HepG2 (cell line): ENCODE measurements around the gene PRSS27. TPM values are rescaled to one million over a fixed set of nuclear protein-coding genes. Genes with fewer than 3 reads are reported as not detected.

Source experiments
- ARID2 ChIP-seq: sonication (generic); formaldehyde crosslinking; IDR thresholded peaks from 2 replicates; pipeline ENCODE4 v1.8.1; 2022; ENCODE audit warnings: mild to moderate bottlenecking, missing genetic modification reagents, borderline replicate concordance
- FIP1L1 ChIP-seq: fragments of 200-400 bp; formaldehyde crosslinking; IDR thresholded peaks from 2 replicates; pipeline ENCODE4 v1.6.1; 2018; ENCODE audit warnings: low read depth, mild to moderate bottlenecking, low read length, moderate library complexity, borderline replicate concordance; ENCODE audit not compliant: insufficient read depth
- FOSL2 ChIP-seq: sonication (generic); formaldehyde crosslinking; IDR thresholded peaks from 2 replicates; pipeline ENCODE4 v1.4.0; 2020; ENCODE audit warnings: missing genetic modification reagents
- MBD4 ChIP-seq: IDR thresholded peaks from 2 replicates; pipeline ENCODE4 v1.6.1; 2012; ENCODE audit warnings: low read length, inconsistent platforms, borderline replicate concordance
- MZF1 ChIP-seq: sonication (generic); formaldehyde crosslinking; IDR thresholded peaks from 2 replicates; pipeline ENCODE4 v1.8.1; 2023; ENCODE audit warnings: mild to moderate bottlenecking, missing genetic modification reagents, borderline replicate concordance
- NFAT5 ChIP-seq: sonication (generic); formaldehyde crosslinking; IDR thresholded peaks from 2 replicates; pipeline ENCODE4 v1.4.0; 2020; ENCODE audit warnings: missing genetic modification reagents
- RELA ChIP-seq: sonication (generic); formaldehyde crosslinking; IDR thresholded peaks from 2 replicates; pipeline ENCODE4 v1.4.0; 2020; ENCODE audit warnings: missing genetic modification reagents
- SIX4 ChIP-seq: sonication (generic); formaldehyde crosslinking; IDR thresholded peaks from 2 replicates; pipeline ENCODE4 v1.4.0; 2020; ENCODE audit warnings: missing genetic modification reagents
- SMAD3 ChIP-seq: sonication (generic); formaldehyde crosslinking; IDR thresholded peaks from 2 replicates; pipeline ENCODE4 v1.4.0; 2020; ENCODE audit warnings: missing genetic modification reagents
- ZBTB3 ChIP-seq: sonication (generic); formaldehyde crosslinking; IDR thresholded peaks from 2 replicates; pipeline ENCODE4 v1.4.0; 2020; ENCODE audit warnings: low read depth, mild to moderate bottlenecking, moderate library complexity, missing genetic modification reagents, borderline replicate concordance
- ZBTB8A ChIP-seq: sonication (generic); formaldehyde crosslinking; IDR thresholded peaks from 2 replicates; pipeline ENCODE4 v1.4.0; 2020; ENCODE audit warnings: mild to moderate bottlenecking, low read depth, missing genetic modification reagents, borderline replicate concordance
- ZNF337 ChIP-seq: sonication (generic); formaldehyde crosslinking; IDR thresholded peaks from 2 replicates; pipeline ENCODE4 v1.5.1; 2020; ENCODE audit warnings: missing genetic modification reagents, low read depth, mild to moderate bottlenecking, borderline replicate concordance
- ZZZ3 ChIP-seq: sonication (generic); formaldehyde crosslinking; IDR thresholded peaks from 2 replicates; pipeline ENCODE4 v1.4.0; 2020; ENCODE audit warnings: missing genetic modification reagents, mild to moderate bottlenecking, borderline replicate concordance
- polyA plus RNA-seq, 8 experiments: library from polyadenylated mRNA; depleted of rRNA in 3 of 8; stranded (reverse) in 7 of 8; unstranded in 1 of 8; fragments of >200 nt; fragmentation: Illumina TruSeq in 4 of 8; extraction: Trizol in 4 of 8; gene quantifications; 2 replicates each; pipeline versions ENCODE4 v1.2.1 to v1.2.3, GENCODE V29; 2011 to 2016; ENCODE audit warnings: low read depth in 4 of 8, missing spikeins in 1 of 8, mixed read lengths in 1 of 8; ENCODE audit not compliant: insufficient read depth in 1 of 8
- total RNA-seq, 5 experiments: library from RNA; depleted of rRNA; stranded (reverse); fragments of >200 nt; fragmentation: Illumina TruSeq; extraction: Trizol; gene quantifications; 2 replicates each; pipeline ENCODE4 v1.2.3, GENCODE V29; 2016; ENCODE audit warnings: low read depth in 1 of 5
- TF ChIP-seq, protein P1 (sequence below): sonication (generic); formaldehyde crosslinking; conservative IDR thresholded peaks from 2 replicates; pipeline ENCODE4 v1.8.0; 2022; ENCODE audit warnings: mild to moderate bottlenecking, moderate library complexity, missing genetic modification reagents
- TF ChIP-seq, protein P2 (sequence below): sonication (generic); formaldehyde crosslinking; conservative IDR thresholded peaks from 2 replicates; pipeline ENCODE4 v1.4.0; 2020; ENCODE audit warnings: missing genetic modification reagents
- TF ChIP-seq, protein P3 (sequence below): IDR thresholded peaks from 2 replicates; pipeline ENCODE4 v1.6.1; 2012; ENCODE audit warnings: low read depth, low read length, improper control_type of control experiment
- TF ChIP-seq, protein P4 (sequence below): sonication (generic); formaldehyde crosslinking; IDR thresholded peaks from 2 replicates; pipeline ENCODE4 v1.4.0; 2020; ENCODE audit warnings: mild to moderate bottlenecking, missing genetic modification reagents

PRSS27 gene
- total and polyA plus RNA-seq, 2 of the 13 experiments (the other 11 are each of a cell fraction or from before 2014, with no cell fraction given): 0.20 to 0.73 TPM

DNA sequence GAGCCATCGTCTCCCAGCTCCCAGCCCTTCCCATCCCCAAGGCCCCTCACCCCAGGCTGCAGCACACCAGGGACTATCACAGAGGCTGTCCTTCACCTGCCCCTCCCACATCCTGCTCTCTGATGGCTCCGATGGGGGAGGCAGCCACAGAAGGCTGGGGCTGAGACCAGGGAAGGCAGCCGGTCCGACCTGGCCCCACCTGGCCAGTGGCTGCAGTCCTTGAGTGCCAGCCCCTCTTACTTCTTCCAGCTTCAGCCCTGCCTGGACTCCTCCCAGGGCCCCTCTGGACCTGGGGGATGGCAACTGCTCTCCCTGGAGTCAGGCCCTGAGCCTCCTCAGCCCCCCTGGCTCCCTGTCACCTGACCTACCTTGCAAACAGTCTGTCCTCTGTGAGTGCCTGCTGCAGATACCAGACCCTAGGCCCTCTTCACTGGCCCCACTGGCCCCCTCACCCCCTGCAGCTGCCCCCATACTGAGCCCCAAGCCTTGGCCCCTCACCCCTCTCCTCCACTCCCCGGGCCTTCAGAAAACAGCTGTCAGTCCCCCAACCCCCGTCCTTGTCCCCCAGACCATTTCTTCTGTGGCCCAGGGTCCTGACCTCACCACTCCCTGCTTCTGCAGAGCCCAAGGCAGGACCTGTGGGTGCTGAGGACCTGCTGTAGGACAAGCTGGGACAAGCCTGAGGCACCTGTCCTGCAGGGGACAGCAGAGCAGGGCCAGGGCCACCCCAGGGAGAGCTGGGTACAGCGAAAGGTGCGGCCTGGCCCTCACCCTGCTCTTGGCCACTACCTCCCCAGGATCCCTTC lies 19.8 kb upstream of the PRSS27 start (continued):
- TF ChIP-seq, protein P1, sequence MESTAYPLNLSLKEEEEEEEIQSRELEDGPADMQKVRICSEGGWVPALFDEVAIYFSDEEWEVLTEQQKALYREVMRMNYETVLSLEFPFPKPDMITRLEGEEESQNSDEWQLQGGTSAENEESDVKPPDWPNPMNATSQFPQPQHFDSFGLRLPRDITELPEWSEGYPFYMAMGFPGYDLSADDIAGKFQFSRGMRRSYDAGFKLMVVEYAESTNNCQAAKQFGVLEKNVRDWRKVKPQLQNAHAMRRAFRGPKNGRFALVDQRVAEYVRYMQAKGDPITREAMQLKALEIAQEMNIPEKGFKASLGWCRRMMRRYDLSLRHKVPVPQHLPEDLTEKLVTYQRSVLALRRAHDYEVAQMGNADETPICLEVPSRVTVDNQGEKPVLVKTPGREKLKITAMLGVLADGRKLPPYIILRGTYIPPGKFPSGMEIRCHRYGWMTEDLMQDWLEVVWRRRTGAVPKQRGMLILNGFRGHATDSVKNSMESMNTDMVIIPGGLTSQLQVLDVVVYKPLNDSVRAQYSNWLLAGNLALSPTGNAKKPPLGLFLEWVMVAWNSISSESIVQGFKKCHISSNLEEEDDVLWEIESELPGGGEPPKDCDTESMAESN: 0 out of 2 replicates have a peak, but pooled peaks have one; percentile 40
- TF ChIP-seq NFAT5 (CRISPR knock-in tag): no peak
- TF ChIP-seq, protein P2, sequence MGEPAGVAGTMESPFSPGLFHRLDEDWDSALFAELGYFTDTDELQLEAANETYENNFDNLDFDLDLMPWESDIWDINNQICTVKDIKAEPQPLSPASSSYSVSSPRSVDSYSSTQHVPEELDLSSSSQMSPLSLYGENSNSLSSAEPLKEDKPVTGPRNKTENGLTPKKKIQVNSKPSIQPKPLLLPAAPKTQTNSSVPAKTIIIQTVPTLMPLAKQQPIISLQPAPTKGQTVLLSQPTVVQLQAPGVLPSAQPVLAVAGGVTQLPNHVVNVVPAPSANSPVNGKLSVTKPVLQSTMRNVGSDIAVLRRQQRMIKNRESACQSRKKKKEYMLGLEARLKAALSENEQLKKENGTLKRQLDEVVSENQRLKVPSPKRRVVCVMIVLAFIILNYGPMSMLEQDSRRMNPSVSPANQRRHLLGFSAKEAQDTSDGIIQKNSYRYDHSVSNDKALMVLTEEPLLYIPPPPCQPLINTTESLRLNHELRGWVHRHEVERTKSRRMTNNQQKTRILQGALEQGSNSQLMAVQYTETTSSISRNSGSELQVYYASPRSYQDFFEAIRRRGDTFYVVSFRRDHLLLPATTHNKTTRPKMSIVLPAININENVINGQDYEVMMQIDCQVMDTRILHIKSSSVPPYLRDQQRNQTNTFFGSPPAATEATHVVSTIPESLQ (CRISPR knock-in tag): no peak
- TF ChIP-seq ZBTB3 (CRISPR knock-in tag): no peak
- TF ChIP-seq, protein P3, sequence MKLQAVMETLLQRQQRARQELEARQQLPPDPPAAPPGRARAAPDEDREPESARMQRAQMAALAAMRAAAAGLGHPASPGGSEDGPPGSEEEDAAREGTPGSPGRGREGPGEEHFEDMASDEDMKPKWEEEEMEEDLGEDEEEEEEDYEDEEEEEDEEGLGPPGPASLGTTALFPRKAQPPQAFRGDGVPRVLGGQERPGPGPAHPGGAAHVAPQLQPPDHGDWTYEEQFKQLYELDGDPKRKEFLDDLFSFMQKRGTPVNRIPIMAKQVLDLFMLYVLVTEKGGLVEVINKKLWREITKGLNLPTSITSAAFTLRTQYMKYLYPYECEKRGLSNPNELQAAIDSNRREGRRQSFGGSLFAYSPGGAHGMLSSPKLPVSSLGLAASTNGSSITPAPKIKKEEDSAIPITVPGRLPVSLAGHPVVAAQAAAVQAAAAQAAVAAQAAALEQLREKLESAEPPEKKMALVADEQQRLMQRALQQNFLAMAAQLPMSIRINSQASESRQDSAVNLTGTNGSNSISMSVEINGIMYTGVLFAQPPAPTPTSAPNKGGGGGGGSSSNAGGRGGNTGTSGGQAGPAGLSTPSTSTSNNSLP: no peak
- TF ChIP-seq MBD4: no peak
- no peak for TF ChIP-seq FIP1L1
- TF ChIP-seq MZF1 (CRISPR knock-in tag): no peak
- peak; percentile 11; the same call in 1 of the 2 replicates for TF ChIP-seq FOSL2 (CRISPR knock-in tag)
- TF ChIP-seq SIX4: no peak
- no peak for TF ChIP-seq SMAD3 (CRISPR knock-in tag)
- 0 out of 2 replicates have a peak, but pooled peaks have one; percentile 9 for TF ChIP-seq RELA (CRISPR knock-in tag)
- no peak for TF ChIP-seq ZZZ3 (CRISPR knock-in tag)
- TF ChIP-seq, protein P4, sequence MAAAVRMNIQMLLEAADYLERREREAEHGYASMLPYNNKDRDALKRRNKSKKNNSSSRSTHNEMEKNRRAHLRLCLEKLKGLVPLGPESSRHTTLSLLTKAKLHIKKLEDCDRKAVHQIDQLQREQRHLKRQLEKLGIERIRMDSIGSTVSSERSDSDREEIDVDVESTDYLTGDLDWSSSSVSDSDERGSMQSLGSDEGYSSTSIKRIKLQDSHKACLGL (CRISPR knock-in tag): no peak
- TF ChIP-seq ARID2 (CRISPR knock-in tag): no peak
- TF ChIP-seq ZNF337: no peak
- TF ChIP-seq ZBTB8A (CRISPR knock-in tag): no peak
